ENCODE data around the gene ERBB2. TPM values are rescaled to one million over a fixed set of nuclear protein-coding genes. Genes with fewer than 3 reads are reported as not detected.

ERBB2 gene
- total and polyA plus RNA-seq, 2 of the 4 experiments (the other 2 are of a cell fraction) = 28.7 to 33.3 TPM

GRCh38 chr17:39696731-39697130 is 3.1 kb upstream of the ERBB2 start:
- H3K4me2 ChIP-seq (ENCODE audit: low read depth, low read length) = no peak overlapping the region
- in situ Hi-C loops (cut with MboI; ENCODE audit: low sequenced_read_pairs) (no loop called here), intact Hi-C loops (cut with micrococcal nuclease) (no loop called here), dilution Hi-C loops (cut with HindIII; ENCODE audit: low sequenced_read_pairs, unreplicated experiment) (no loop called here)
- H3K4me3 ChIP-seq (ENCODE audit: insufficient read depth, low read depth, low read length) = no peak overlapping the region
- DNase-seq = no peak
- no peak overlapping the region for H2BK20ac ChIP-seq (ENCODE audit: low read depth, low read length)
- no peak overlapping the region for H4K5ac ChIP-seq (ENCODE audit: low read depth, low read length)
- ATAC-seq (ENCODE audit: low read depth) = no peak
- no peak overlapping the region for H3K4ac ChIP-seq (ENCODE audit: low read depth, low read length)
- POLR2A ChIA-PET (ENCODE audit: unreplicated experiment) = interaction anchor here (1.3 kb wide), 1 partner anchor 9 kb away, joined by 4 read pairs; the partner anchor contains the start of gene PGAP3
- no peak overlapping the region for H3K23ac ChIP-seq (ENCODE audit: low read depth, low read length)
- no peak overlapping the region for H2AK9ac ChIP-seq (replicated peaks; ENCODE audit: low read depth, low read length, poor library complexity)
- H3K14ac ChIP-seq (replicated peaks; ENCODE audit: low read depth, low read length) = no peak overlapping the region
- no peak overlapping the region for H2BK120ac ChIP-seq (ENCODE audit: low read depth, low read length)
- TF ChIP-seq CEBPB (IDR thresholded peaks at IDR 0.05; ENCODE audit: low read depth, low read length) = no peak
- H2BK5ac ChIP-seq (ENCODE audit: low read depth, low read length, poor library complexity, severe bottlenecking) = no peak overlapping the region
- no peak overlapping the region for H2AFZ ChIP-seq (replicated peaks; ENCODE audit: low read length, poor library complexity)
- no TSS peak for BruUV-seq (replicated peaks)
- peaks cover 10% of the 10 kb centered on the region for H3K4me1 ChIP-seq (ENCODE audit: control insufficient read depth, insufficient read depth, low read length)
- H3K9ac ChIP-seq (ENCODE audit: low read depth, low read length) = no peak overlapping the region
- WGBS, 2 experiments (ENCODE audit: extremely low coverage in 2 of 2, insufficient read length in 1 of 2) = 73% methylated on average over 2 of the region's 6 CpGs; no CpG with 5 or more reads in 1 of the 2 experiments
- H4K20me1 ChIP-seq (ENCODE audit: insufficient read depth, low read length) = peaks cover 9% of the 10 kb centered on the region
- peaks cover 0 to 22% of the 10 kb centered on the region in 2 experiments; a peak in 3 of 4 replicates for H3K79me1 ChIP-seq (ENCODE audit: low read depth in 1 of 2, low read length in 2 of 2)
- no peaks in the 10 kb centered on the region for H3K9me3 ChIP-seq (ENCODE audit: control insufficient read depth, insufficient read depth, low read length)
- H3K56ac ChIP-seq (ENCODE audit: extremely low read depth, insufficient read depth, low read length) = no peak overlapping the region
- no peaks in the 10 kb centered on the region for H3K27me3 ChIP-seq (ENCODE audit: control insufficient read depth, insufficient read depth, low read length)
- H3K9me1 ChIP-seq (ENCODE audit: insufficient read depth, low read length) = peaks cover 12% of the 10 kb centered on the region
- CTCF ChIA-PET = no interaction called here
- H2BK15ac ChIP-seq (ENCODE audit: low read depth, low read length) = no peak overlapping the region
- no peak overlapping the region for H4K91ac ChIP-seq (ENCODE audit: insufficient read depth, low read depth, low read length)
- no peak overlapping the region for H3K27ac ChIP-seq (ENCODE audit: insufficient read depth, low read length)
- no peak overlapping the region for H4K8ac ChIP-seq (ENCODE audit: low read depth in 2 of 2, low read length in 2 of 2)
- H3K18ac ChIP-seq (ENCODE audit: low read depth, low read length) = no peak overlapping the region
- no peaks in the 10 kb centered on the region for H3K36me3 ChIP-seq (ENCODE audit: control insufficient read depth, insufficient read depth, low read length)
- H2AK5ac ChIP-seq (ENCODE audit: low read depth, low read length) = no peak overlapping the region

Measured in IMR-90 (cell line).